CD8-positive, alpha-beta memory T cell (primary cell): Measurements from ENCODE around the gene MAP3K21. TPM values are rescaled to one million over a fixed set of nuclear protein-coding genes. Genes with fewer than 3 reads are reported as not detected.

Experiments
- CTCF ChIA-PET: fragments of 350-600 bp; sonication (Branson Sonifier 250); formaldehyde crosslinking; loops from one replicate; lab custom pipeline; 2021; ENCODE audit warnings: antibody characterized with exemption; lab: Charles Lee
- POLR2A ChIA-PET: fragments of 350-600 bp; sonication (Branson Sonifier 250); formaldehyde crosslinking; loops from one replicate; lab custom pipeline; 2021; ENCODE audit warnings: antibody characterized with exemption; lab: Charles Lee
- DNase-seq, 5 donors: peaks; one replicate each; pipeline versions ENCODE4 v3.0.0 to v3.0.0-alpha.2; 2020 to 2022; ENCODE audit warnings: mixed read lengths in 1 of 5
- H3K27ac ChIP-seq: one replicate; pipeline ENCODE4 v1.7.0; 2013; ENCODE audit warnings: low read depth, mild to moderate bottlenecking, low read length, moderate library complexity
- H3K27me3 ChIP-seq: 2 replicates; pipeline ENCODE4 v1.7.0; 2013; ENCODE audit warnings: low read length, mild to moderate bottlenecking; ENCODE audit not compliant: insufficient read depth, poor library complexity, severe bottlenecking
- H3K36me3 ChIP-seq: 2 replicates; pipeline ENCODE4 v1.7.0; 2013; ENCODE audit warnings: mild to moderate bottlenecking, low read length, moderate library complexity; ENCODE audit not compliant: insufficient read depth
- H3K4me1 ChIP-seq: 2 replicates; pipeline ENCODE4 v1.7.0; 2013; ENCODE audit warnings: mild to moderate bottlenecking, low read length, moderate library complexity; ENCODE audit not compliant: insufficient read depth
- H3K4me3 ChIP-seq: 2 replicates; pipeline ENCODE4 v1.7.0; 2013; ENCODE audit warnings: mild to moderate bottlenecking, low read length
- H3K9me3 ChIP-seq: 2 replicates; pipeline ENCODE4 v1.7.0; 2013; ENCODE audit warnings: mild to moderate bottlenecking, low read length
- H3K27ac Mint-ChIP-seq, 8 donors: one replicate each; pipeline ENCODE4 v1.8.0; 2020 to 2021; ENCODE audit warnings: mixed read lengths in 8 of 8, mild to moderate bottlenecking in 6 of 8, inconsistent platforms in 3 of 8, moderate library complexity in 3 of 8
- H3K27me3 Mint-ChIP-seq, 2 donors: one replicate each; pipeline ENCODE4 v1.8.0; 2020 to 2021; ENCODE audit warnings: mixed read lengths in 2 of 2, mild to moderate bottlenecking in 1 of 2, moderate library complexity in 1 of 2
- H3K36me3 Mint-ChIP-seq, 3 donors: one replicate each; pipeline ENCODE4 v1.8.0; 2020 to 2021; ENCODE audit warnings: mixed read lengths in 3 of 3, inconsistent platforms in 1 of 3, mild to moderate bottlenecking in 1 of 3
- H3K4me1 Mint-ChIP-seq, 3 donors: one replicate each; pipeline ENCODE4 v1.8.0; 2020 to 2021; ENCODE audit warnings: mixed read lengths in 3 of 3, inconsistent platforms in 1 of 3, mild to moderate bottlenecking in 1 of 3
- H3K4me3 Mint-ChIP-seq, 7 donors: one replicate each; pipeline ENCODE4 v1.8.0; 2020 to 2021; ENCODE audit warnings: mixed read lengths in 7 of 7, mild to moderate bottlenecking in 6 of 7, moderate library complexity in 4 of 7, inconsistent platforms in 2 of 7
- H3K9me3 Mint-ChIP-seq, 5 donors: one replicate each; pipeline ENCODE4 v1.8.0; 2020 to 2022; ENCODE audit warnings: mixed read lengths in 5 of 5, mild to moderate bottlenecking in 3 of 5, moderate library complexity in 2 of 5, inconsistent platforms in 1 of 5
- polyA plus RNA-seq: library from polyadenylated mRNA; unstranded; fragments of 300-500 nt; fragmentation: Illumina TruSeq; gene quantifications from one replicate; pipeline ENCODE4 v1.2.3, GENCODE V29; 2021
- total RNA-seq, 2 experiments: library from RNA; stranded (reverse); gene quantifications; one replicate each; pipeline ENCODE4 v1.2.3, GENCODE V29; 2021

Gene MAP3K21
- total and polyA plus RNA-seq, 3 experiments from 2014 or later: 0.54 to 2.8 (median 2.8) TPM

DNA sequence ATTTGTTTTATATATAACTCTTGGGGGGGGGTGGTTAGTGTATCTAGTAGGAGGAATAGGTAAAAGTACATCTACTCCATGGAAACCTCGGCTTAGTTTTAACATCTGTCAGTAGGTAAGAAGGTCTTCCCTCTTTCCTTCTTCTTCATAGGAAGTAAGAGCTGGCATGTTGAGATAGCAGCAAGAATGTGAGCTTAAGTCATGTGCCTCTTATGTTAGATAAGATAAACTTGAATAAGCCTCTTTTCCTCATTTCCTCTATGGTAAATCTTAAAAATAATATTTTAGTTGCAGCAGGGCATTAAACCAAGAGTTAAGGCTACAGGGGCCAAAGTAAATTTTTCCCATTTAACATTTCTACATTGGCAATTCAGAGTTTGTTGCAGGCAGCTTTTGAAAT is 100.4 kb downstream of the MAP3K21 start:
- no peak for DNase-seq
- H3K9me3 Mint-ChIP-seq: peaks cover 0 to under 1% (median 0%) of the 10 kb centered on the region in 5 donors
- H3K36me3 Mint-ChIP-seq: no peaks in the 10 kb centered on the region
- no peak overlapping the region for H3K27ac ChIP-seq
- H3K4me1 ChIP-seq: no peaks in the 10 kb centered on the region
- CTCF ChIA-PET: interaction anchor here (1.5 kb wide), 1 partner anchor 13 kb away, joined by 5 read pairs; no protein-coding TSS in a partner anchor
- H3K4me3 Mint-ChIP-seq: no peak overlapping the region
- POLR2A ChIA-PET: no interaction called here
- peaks cover 0 to 3% (median 0%) of the 10 kb centered on the region in 3 donors for H3K4me1 Mint-ChIP-seq
- H3K9me3 ChIP-seq: no peaks in the 10 kb centered on the region
- H3K27me3 Mint-ChIP-seq: peaks cover 15 to 68% of the 10 kb centered on the region in 2 donors
- H3K27ac Mint-ChIP-seq: no peak overlapping the region
- no peak overlapping the region for H3K4me3 ChIP-seq
- no peaks in the 10 kb centered on the region for H3K36me3 ChIP-seq
- no peaks in the 10 kb centered on the region for H3K27me3 ChIP-seq

DNA sequence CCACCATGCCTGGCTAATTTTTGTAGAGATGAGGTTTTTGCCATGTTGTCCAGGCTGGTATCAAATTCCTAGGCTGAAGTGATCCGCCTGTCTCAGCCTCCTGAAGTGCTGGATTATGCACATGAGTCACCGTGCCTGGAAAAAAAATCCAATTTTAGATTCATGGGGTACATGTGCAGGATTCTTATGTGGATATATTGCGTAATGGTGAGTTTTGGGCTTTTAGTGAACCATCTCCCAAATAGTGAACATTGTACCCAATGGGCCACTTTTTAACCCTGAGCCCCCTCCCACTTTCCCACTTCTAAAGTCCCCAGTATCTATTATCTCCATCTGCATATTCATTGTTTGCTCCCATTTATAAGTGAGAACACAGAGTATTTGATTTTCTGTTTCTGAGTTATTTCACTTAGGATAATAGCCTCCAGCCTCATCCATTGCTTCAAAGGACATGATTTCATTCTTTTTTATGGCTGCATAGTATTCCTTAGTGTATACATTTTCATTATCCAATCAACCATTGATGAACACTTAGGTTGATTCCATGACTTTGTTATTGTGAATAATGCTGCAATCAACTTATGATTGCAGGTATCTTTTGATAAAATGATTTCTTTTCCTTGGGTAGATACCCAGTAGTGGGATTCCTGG is 104.4 kb downstream of the MAP3K21 start:
- ChIA-PET CTCF (no interaction called here), POLR2A (no interaction called here)
- Histone ChIP-seq H3K36me3 (no peaks in the 10 kb centered on the region), H3K4me1 (no peaks in the 10 kb centered on the region), H3K9me3 (no peaks in the 10 kb centered on the region), H3K27me3 (no peaks in the 10 kb centered on the region), H3K4me3 (no peak overlapping the region), H3K27ac (no peak overlapping the region)
- Mint-ChIP-seq H3K4me1 (no peaks in the 10 kb centered on the region), H3K27ac (no peak overlapping the region), H3K36me3 (no peaks in the 10 kb centered on the region), H3K27me3 (peaks cover 12 to 58% of the 10 kb centered on the region in 2 donors), H3K4me3 (no peak overlapping the region), H3K9me3 (no peaks in the 10 kb centered on the region)
- DNase-seq: no peak

DNA sequence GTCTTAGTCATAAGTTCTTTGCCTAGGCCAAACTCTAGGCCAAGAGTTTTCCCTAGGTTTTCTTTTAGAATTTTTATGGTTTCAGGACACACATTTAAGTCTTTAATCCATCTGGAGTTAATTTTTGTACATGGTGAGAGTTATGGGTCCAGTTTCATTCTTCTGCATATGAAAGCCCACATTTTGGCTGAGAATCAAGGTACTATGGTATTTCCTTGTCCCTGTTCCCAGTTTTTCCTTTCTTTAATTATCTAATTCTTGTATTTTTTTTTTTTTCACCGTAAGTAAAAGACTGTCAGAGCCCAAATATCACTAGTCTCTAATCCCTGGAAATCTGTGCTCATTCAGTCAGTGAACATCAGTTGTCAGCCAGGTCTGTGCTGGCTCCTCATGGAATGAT is 105.4 kb downstream of the MAP3K21 start:
- H3K36me3 Mint-ChIP-seq: no peaks in the 10 kb centered on the region
- no peak overlapping the region for H3K4me3 Mint-ChIP-seq
- no peaks in the 10 kb centered on the region for H3K27me3 ChIP-seq
- H3K27me3 Mint-ChIP-seq: peaks cover 11 to 55% of the 10 kb centered on the region in 2 donors
- no peak overlapping the region for H3K27ac Mint-ChIP-seq
- no peak overlapping the region for H3K4me3 ChIP-seq
- H3K9me3 Mint-ChIP-seq: no peaks in the 10 kb centered on the region
- POLR2A ChIA-PET: no interaction called here
- H3K4me1 Mint-ChIP-seq: no peaks in the 10 kb centered on the region
- H3K4me1 ChIP-seq: no peaks in the 10 kb centered on the region
- H3K27ac ChIP-seq: no peak overlapping the region
- no peak for DNase-seq
- CTCF ChIA-PET: no interaction called here
- no peaks in the 10 kb centered on the region for H3K9me3 ChIP-seq
- H3K36me3 ChIP-seq: no peaks in the 10 kb centered on the region

DNA sequence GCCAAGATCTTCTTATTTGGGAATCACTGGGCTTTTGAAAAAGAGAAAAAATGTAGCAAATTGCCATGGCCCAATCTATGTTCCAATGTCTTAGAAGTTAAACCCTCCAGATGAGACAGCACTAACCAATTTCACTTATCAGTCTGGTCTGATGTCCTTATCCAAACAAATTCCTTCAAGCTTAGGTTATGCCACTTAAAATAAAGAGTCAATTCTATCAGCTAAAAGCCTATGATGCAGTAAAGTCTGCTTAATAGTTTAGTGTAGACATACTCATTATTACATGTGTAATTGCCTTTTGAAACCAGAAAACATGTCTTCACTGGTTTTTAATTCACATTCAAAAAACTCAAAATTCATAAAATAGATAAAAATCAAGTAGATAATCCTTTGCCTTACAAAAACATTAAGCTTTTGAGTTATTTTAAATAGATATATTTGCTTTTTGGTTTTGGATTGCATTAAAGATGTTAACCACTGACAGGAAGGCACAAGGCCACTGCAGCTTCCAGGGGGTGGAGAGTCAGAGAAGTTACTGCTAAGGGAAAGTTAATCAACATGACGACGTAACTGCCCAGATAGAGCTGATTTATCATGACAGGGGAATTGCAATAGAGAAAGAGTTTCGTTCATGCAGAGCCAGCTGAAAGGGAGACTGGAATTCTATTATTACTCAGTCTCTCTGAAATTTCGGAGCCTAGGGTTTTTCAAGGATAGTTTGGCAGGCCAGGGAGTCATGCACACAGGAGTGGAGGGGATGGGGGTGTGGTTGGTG is 106.1 kb downstream of the MAP3K21 start:
- Histone ChIP-seq H3K4me1 (no peaks in the 10 kb centered on the region), H3K27me3 (no peaks in the 10 kb centered on the region), H3K4me3 (no peak overlapping the region), H3K36me3 (no peaks in the 10 kb centered on the region), H3K27ac (no peak overlapping the region), H3K9me3 (no peaks in the 10 kb centered on the region)
- H3K4me1 Mint-ChIP-seq: no peaks in the 10 kb centered on the region
- POLR2A ChIA-PET: no interaction called here
- CTCF ChIA-PET: no interaction called here
- no peak for DNase-seq
- no peak overlapping the region for H3K4me3 Mint-ChIP-seq
- no peaks in the 10 kb centered on the region for H3K9me3 Mint-ChIP-seq
- H3K27ac Mint-ChIP-seq: no peak overlapping the region
- no peaks in the 10 kb centered on the region for H3K36me3 Mint-ChIP-seq
- H3K27me3 Mint-ChIP-seq: peaks cover 10 to 56% of the 10 kb centered on the region in 2 donors

Other genes starting within 250 kb of the MAP3K21 start
- 10 to 100 TPM; 26.7 to 27.3 TPM for gene PCNX2, start 32.0 kb upstream of the MAP3K21 start, total RNA-seq
- gene PCNX2, start 32.0 kb upstream of the MAP3K21 start, polyA plus RNA-seq: 11.7 TPM